ENCODE measurements around the gene IL1R1. TPM values are rescaled to one million over a fixed set of nuclear protein-coding genes. Genes with fewer than 3 reads are reported as not detected.

IL1R1 gene
- polyA plus RNA-seq, 1 donor (not counting 4 experiments of a cell fraction or from before 2014, with no cell fraction given): 7.5 TPM

DNA sequence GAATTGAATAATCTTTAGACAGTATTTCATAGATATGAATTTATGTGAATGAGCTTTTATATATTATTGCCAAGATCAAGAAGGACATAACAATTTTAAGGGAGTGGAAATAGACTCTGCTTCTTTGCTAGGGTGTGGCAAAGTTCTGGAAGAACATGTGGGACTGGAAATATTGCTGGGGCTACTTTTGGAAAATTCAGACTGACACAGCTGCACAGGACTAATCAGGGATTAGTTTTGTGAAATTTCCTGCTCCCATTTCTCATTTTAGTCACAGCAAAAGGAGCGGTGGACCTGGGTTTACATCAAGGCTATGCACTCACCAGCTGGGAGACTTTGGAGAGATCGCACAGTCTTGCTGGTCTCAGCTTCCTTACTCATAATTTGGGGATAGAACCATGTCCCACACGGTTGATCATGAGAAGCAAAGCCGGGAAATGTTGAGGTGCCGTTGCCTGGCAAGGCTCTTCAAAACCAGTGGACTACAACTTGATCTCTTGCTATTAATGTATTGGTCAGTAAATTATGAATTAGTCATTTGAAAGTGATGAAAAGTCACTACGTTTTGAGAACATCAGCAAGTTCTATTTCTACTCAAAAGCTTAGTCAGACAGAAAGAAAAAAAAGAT, 86.7 kb downstream of the IL1R1 start:
- dilution Hi-C loops (cut with MboI; ENCODE audit: extremely low pct_ligation_motif_present, low sequenced_read_pairs): no loop called here
- Histone ChIP-seq H3K9me1 (ENCODE audit: control insufficient read depth, extremely low read depth, insufficient read depth, low read length) (no peaks in the 10 kb centered on the region), H3K9ac (ENCODE audit: control insufficient read depth, extremely low read depth, insufficient read depth, low read length) (no peak overlapping the region), H3K36me3 (ENCODE audit: control insufficient read depth in 2 of 2, extremely low read depth in 1 of 2, insufficient read depth in 2 of 2, low read length in 2 of 2) (no peaks in the 10 kb centered on the region), H3K4me3 (ENCODE audit: control insufficient read depth in 2 of 3, extremely low read depth in 1 of 3, insufficient read depth in 2 of 3, low read depth in 1 of 3, low read length in 3 of 3) (no peak overlapping the region), H3K4me1 (ENCODE audit: control insufficient read depth, extremely low read depth, insufficient read depth, low read length) (peaks cover 17% of the 10 kb centered on the region), H3K9me3 (ENCODE audit: control insufficient read depth, low read depth, low read length) (no peaks in the 10 kb centered on the region), H3K27ac (ENCODE audit: control insufficient read depth, insufficient read depth, low read length) (no peak overlapping the region), H4K20me1 (ENCODE audit: control insufficient read depth, extremely low read depth, insufficient read depth, low read length) (no peaks in the 10 kb centered on the region), H2AFZ (ENCODE audit: control insufficient read depth, low read length) (no peak overlapping the region), H3K27me3 (ENCODE audit: control insufficient read depth, extremely low read depth, insufficient read depth, low read length) (no peaks in the 10 kb centered on the region), H3K79me2 (ENCODE audit: control insufficient read depth, insufficient read depth, low read length) (no peaks in the 10 kb centered on the region), H3K4me2 (ENCODE audit: control insufficient read depth, extremely low read depth, insufficient read depth, low read depth, low read length) (no peak overlapping the region)
- FAIRE-seq (no peak), DNase-seq (ENCODE audit: low read depth, low spot score) (no peak)
- TF ChIP-seq, protein P1, sequence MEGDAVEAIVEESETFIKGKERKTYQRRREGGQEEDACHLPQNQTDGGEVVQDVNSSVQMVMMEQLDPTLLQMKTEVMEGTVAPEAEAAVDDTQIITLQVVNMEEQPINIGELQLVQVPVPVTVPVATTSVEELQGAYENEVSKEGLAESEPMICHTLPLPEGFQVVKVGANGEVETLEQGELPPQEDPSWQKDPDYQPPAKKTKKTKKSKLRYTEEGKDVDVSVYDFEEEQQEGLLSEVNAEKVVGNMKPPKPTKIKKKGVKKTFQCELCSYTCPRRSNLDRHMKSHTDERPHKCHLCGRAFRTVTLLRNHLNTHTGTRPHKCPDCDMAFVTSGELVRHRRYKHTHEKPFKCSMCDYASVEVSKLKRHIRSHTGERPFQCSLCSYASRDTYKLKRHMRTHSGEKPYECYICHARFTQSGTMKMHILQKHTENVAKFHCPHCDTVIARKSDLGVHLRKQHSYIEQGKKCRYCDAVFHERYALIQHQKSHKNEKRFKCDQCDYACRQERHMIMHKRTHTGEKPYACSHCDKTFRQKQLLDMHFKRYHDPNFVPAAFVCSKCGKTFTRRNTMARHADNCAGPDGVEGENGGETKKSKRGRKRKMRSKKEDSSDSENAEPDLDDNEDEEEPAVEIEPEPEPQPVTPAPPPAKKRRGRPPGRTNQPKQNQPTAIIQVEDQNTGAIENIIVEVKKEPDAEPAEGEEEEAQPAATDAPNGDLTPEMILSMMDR (optimal IDR thresholded peaks at IDR 0.05 in 1 of 3, IDR thresholded peaks at IDR 0.05 in 1 of 3, conservative IDR thresholded peaks at IDR 0.05 in 1 of 3; ENCODE audit: extremely low read depth in 1 of 3, insufficient read depth in 2 of 3, low read length in 3 of 3): no peak
- no peak for TF ChIP-seq EZH2 (IDR thresholded peaks at IDR 0.05; ENCODE audit: low read length)

Other genes with a start within 250 kb of the IL1R1 start
- gene IL1R2, start 150.8 kb upstream of the IL1R1 start, polyA plus RNA-seq: 24.6 to 57.3 TPM (median 47.7 TPM) in 3 replicates
- gene IL1RL2, start 44.3 kb downstream of the IL1R1 start, polyA plus RNA-seq: 1.1 to 1.5 TPM (median 1.4 TPM) in 3 replicates
- gene IL1RL1, start 168.8 kb downstream of the IL1R1 start, polyA plus RNA-seq: 0.22 to 1.3 TPM (median 0.93 TPM) in 3 replicates
- gene IL18R1, start 213.1 kb downstream of the IL1R1 start, polyA plus RNA-seq: 1.5 to 1.7 TPM (median 1.6 TPM) in 3 replicates

Data from keratinocyte (primary cell).